IMR-90 (cell line): ENCODE data around the gene MAP3K9.

Experiments
- CEBPB ChIP-seq: IDR thresholded peaks from 2 replicates; pipeline ENCODE4 v1.6.1; 2012; ENCODE audit warnings: low read depth, low read length, improper control_type of control experiment
- POLR2A ChIP-seq: IDR thresholded peaks from 2 replicates; pipeline ENCODE4 v1.6.1; 2012; ENCODE audit warnings: mild to moderate bottlenecking, low read depth, low read length
- RFX5 ChIP-seq: IDR thresholded peaks from 2 replicates; pipeline ENCODE4 v1.8.0; 2012; ENCODE audit warnings: low read depth, mild to moderate bottlenecking, low read length, moderate library complexity
- TF ChIP-seq, protein P1 (sequence below): conservative IDR thresholded peaks from 2 replicates; pipeline ENCODE4 v1.5.1; 2012; ENCODE audit warnings: mild to moderate bottlenecking, low read depth, low read length, improper control_type of control experiment

GRCh38 chr14:70742316-70742715 is 67.0 kb downstream of the MAP3K9 start:
- TF ChIP-seq POLR2A (no peak), RFX5 (no peak), CEBPB (no peak)
- TF ChIP-seq, protein P1, sequence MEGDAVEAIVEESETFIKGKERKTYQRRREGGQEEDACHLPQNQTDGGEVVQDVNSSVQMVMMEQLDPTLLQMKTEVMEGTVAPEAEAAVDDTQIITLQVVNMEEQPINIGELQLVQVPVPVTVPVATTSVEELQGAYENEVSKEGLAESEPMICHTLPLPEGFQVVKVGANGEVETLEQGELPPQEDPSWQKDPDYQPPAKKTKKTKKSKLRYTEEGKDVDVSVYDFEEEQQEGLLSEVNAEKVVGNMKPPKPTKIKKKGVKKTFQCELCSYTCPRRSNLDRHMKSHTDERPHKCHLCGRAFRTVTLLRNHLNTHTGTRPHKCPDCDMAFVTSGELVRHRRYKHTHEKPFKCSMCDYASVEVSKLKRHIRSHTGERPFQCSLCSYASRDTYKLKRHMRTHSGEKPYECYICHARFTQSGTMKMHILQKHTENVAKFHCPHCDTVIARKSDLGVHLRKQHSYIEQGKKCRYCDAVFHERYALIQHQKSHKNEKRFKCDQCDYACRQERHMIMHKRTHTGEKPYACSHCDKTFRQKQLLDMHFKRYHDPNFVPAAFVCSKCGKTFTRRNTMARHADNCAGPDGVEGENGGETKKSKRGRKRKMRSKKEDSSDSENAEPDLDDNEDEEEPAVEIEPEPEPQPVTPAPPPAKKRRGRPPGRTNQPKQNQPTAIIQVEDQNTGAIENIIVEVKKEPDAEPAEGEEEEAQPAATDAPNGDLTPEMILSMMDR, result no peak
